Osteoblast (primary cell): Measurements from ENCODE around the gene MYO15B. TPM values are rescaled to one million over a fixed set of nuclear protein-coding genes. Genes with fewer than 3 reads are reported as not detected.

Source experiments
- DNase-seq: peaks from one replicate; pipeline ENCODE4 v3.0.0; 2011; ENCODE audit warnings: low spot score, mixed read lengths; ENCODE audit not compliant: insufficient read length; ENCODE audit errors: missing footprints
- H2AFZ ChIP-seq: 2 replicates; pipeline ENCODE4 v1.6.0; 2011; ENCODE audit warnings: mild to moderate bottlenecking, low read length
- H3K27ac ChIP-seq: 2 replicates; pipeline ENCODE4 v1.5.1; 2011; ENCODE audit warnings: mild to moderate bottlenecking, low read depth, low read length, moderate library complexity
- H3K27me3 ChIP-seq: 2 replicates; pipeline ENCODE4 v1.6.0; 2012; ENCODE audit warnings: mild to moderate bottlenecking, control low read depth, inconsistent platforms, low read length, moderate library complexity; ENCODE audit not compliant: insufficient read depth
- H3K36me3 ChIP-seq: 2 replicates; pipeline ENCODE4 v1.5.1; 2011; ENCODE audit warnings: mild to moderate bottlenecking, low read length, control low read depth, moderate library complexity; ENCODE audit not compliant: insufficient read depth
- H3K4me1 ChIP-seq: 2 replicates; pipeline ENCODE4 v1.5.1; 2011; ENCODE audit warnings: mild to moderate bottlenecking, low read length, control low read depth, moderate library complexity; ENCODE audit not compliant: insufficient read depth
- H3K4me2 ChIP-seq: 2 replicates; pipeline ENCODE4 v1.6.0; 2011; ENCODE audit warnings: mild to moderate bottlenecking, low read length; ENCODE audit not compliant: insufficient read depth
- H3K4me3 ChIP-seq: fragments of 200-600 bp; sonication (generic); 3 replicates; pipeline ENCODE4 v1.5.1; 2012; ENCODE audit warnings: mild to moderate bottlenecking, low read length, inconsistent platforms; ENCODE audit not compliant: insufficient read depth
- H3K79me2 ChIP-seq: 2 replicates; pipeline ENCODE4 v1.6.0; 2012; ENCODE audit warnings: mild to moderate bottlenecking, low read length, control low read depth, inconsistent platforms; ENCODE audit not compliant: insufficient read depth
- H3K9me3 ChIP-seq: 2 replicates; pipeline ENCODE4 v1.5.1; 2011; ENCODE audit warnings: low read depth, low read length, control low read depth
- H4K20me1 ChIP-seq: 2 replicates; pipeline ENCODE4 v1.6.0; 2012; ENCODE audit warnings: mild to moderate bottlenecking, low read length, control low read depth; ENCODE audit not compliant: insufficient read depth
- CTCF ChIP-seq: IDR thresholded peaks from 2 replicates; pipeline ENCODE4 v1.5.1; 2011; ENCODE audit warnings: mild to moderate bottlenecking, low read depth, low read length, moderate library complexity; ENCODE audit errors: extremely low read depth
- total RNA-seq: library from RNA; depleted of rRNA; stranded (reverse); fragments of >200 nt; gene quantifications from 2 replicates; pipeline ENCODE4 v1.2.3, GENCODE V29; 2012

Gene MYO15B
- total RNA-seq, 1 donor, result 1.4 TPM

DNA sequence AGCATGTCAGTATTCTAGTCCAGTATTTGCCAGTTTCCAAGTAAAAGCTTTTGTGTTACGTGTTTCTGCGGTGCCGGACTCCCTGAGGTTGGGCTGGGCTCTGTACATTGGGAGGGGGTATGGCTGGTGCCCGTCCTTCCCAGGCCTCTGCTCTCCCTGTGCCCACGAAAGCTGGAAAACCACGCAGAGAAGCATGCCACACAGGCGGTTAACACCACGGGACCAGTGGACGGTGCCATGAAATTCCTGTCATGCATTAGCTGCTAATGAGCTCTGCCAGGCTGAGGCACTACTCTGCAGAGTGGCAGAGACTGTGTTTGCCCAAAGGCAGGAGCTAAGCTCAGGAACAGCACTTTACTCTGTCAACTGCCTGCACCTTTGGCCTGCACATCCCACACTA lies 53.7 kb downstream of the MYO15B start:
- no peaks in the 10 kb centered on the region for H3K9me3 ChIP-seq
- peak; percentile 74 for DNase-seq
- TF ChIP-seq CTCF, result no peak
- H3K4me3 ChIP-seq, result no peak overlapping the region
- no peaks in the 10 kb centered on the region for H3K27me3 ChIP-seq
- no peak overlapping the region for H3K4me2 ChIP-seq
- no peak overlapping the region for H3K27ac ChIP-seq
- no peaks in the 10 kb centered on the region for H3K79me2 ChIP-seq
- H2AFZ ChIP-seq, result no peak overlapping the region
- H3K4me1 ChIP-seq, result no peaks in the 10 kb centered on the region
- no peaks in the 10 kb centered on the region for H3K36me3 ChIP-seq
- H4K20me1 ChIP-seq, result no peaks in the 10 kb centered on the region

GRCh38 chr17:75642182-75642783 lies 54.7 kb downstream of the MYO15B start:
- Histone ChIP-seq H3K9me3 (no peaks in the 10 kb centered on the region), H4K20me1 (no peaks in the 10 kb centered on the region), H3K4me1 (no peaks in the 10 kb centered on the region), H3K4me3 (no peak overlapping the region), H3K27me3 (no peaks in the 10 kb centered on the region), H3K27ac (no peak overlapping the region), H3K36me3 (no peaks in the 10 kb centered on the region), H2AFZ (no peak overlapping the region), H3K79me2 (no peaks in the 10 kb centered on the region), H3K4me2 (no peak overlapping the region)
- peak; percentile 52 for DNase-seq
- no peak for TF ChIP-seq CTCF

DNA sequence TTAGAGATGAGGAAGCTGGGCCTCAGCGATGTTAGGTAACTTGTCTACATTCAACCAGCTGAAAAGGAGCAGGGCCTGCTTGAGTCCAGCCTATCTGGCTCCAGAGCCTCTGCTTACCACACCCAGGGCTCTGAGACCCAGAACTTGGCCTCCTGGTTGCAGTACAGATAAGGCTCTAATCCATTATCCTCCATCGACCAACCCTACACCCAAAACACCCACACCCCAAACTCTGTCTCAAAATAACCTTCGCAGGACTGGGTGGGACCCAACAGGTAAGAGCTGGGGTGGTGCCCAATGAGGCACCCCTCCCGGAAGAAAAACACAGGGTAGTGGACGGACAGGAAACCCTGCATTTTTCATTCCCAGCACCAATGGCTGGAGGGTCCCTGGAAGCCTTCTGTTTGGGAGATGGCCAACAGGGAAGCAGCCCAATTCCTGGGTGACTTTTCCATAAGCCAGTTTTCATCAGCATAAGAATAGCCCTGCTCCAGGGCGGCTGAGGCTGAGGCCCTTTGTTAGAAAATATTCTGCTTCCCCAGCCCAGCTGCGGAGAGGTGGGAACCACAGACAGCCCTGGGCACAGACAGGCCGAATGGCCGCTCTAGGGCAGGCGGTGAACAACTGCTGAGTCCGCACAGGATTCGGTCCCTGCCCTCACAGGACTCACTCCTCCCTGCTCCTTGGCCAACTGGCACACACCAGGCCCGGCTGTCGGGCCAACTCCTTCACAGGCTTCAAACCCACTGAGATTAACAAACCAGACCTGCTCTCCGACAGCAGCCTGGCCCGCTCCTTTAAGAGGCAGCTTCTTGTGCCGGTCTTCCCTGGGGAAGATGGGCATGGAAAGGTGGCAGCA lies 55.4 kb downstream of the MYO15B start:
- TF ChIP-seq CTCF, result no peak
- Histone ChIP-seq H3K4me3 (no peak overlapping the region), H3K27ac (no peak overlapping the region), H4K20me1 (no peaks in the 10 kb centered on the region), H2AFZ (no peak overlapping the region), H3K4me2 (no peak overlapping the region), H3K36me3 (no peaks in the 10 kb centered on the region), H3K27me3 (no peaks in the 10 kb centered on the region), H3K9me3 (no peaks in the 10 kb centered on the region), H3K4me1 (no peaks in the 10 kb centered on the region), H3K79me2 (no peaks in the 10 kb centered on the region)
- DNase-seq, result peak; percentile 81

DNA sequence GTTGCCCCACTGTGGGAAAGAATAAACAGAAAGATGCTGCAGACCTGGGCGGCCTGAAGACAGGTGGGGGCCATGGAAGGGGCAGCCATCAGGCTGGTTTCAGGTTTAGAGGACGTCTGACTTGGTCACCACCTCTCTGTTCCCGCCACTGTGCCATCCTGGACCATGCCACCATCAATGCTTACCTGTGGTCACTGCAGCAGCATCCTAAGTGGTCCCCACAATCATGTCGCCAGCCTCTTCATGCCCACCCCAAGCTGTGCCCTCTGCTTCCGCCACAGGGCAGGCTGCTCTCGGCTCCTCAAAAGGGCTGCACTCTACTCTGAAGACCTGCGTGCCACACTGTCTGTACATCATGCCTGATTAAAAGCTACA lies 56.0 kb downstream of the MYO15B start:
- H3K27ac ChIP-seq, result no peak overlapping the region
- no peak overlapping the region for H3K4me3 ChIP-seq
- TF ChIP-seq CTCF, result no peak
- DNase-seq, result no peak
- no peaks in the 10 kb centered on the region for H3K36me3 ChIP-seq
- no peak overlapping the region for H3K4me2 ChIP-seq
- no peaks in the 10 kb centered on the region for H3K79me2 ChIP-seq
- no peaks in the 10 kb centered on the region for H3K27me3 ChIP-seq
- no peaks in the 10 kb centered on the region for H3K9me3 ChIP-seq
- no peak overlapping the region for H2AFZ ChIP-seq
- no peaks in the 10 kb centered on the region for H4K20me1 ChIP-seq
- H3K4me1 ChIP-seq, result no peaks in the 10 kb centered on the region
